ENCODE results near the gene FNIP2.

Gene FNIP2

GRCh38 chr4:158724637-158725036 is 44.2 kb upstream of the FNIP2 start:
- peak overlapping the region; percentile 82; the same call in 1 of the 2 replicates for H3K9ac ChIP-seq
- H2AFZ ChIP-seq (ENCODE audit: low read depth), result peak overlapping the region; percentile 97
- peaks cover 28% of the 10 kb centered on the region for H3K79me2 ChIP-seq (ENCODE audit: insufficient read depth, low read depth)
- peak overlapping the region; percentile 93 for H3K4me2 ChIP-seq
- H3K4me3 ChIP-seq (IDR thresholded peaks at IDR 0.05; ENCODE audit: insufficient read depth, low read depth, low read length), result no peak overlapping the region
- H3K36me3 ChIP-seq (ENCODE audit: insufficient read depth), result no peaks in the 10 kb centered on the region
- peak overlapping the region; percentile 97 for H3K27ac ChIP-seq
- TF ChIP-seq, protein P1, sequence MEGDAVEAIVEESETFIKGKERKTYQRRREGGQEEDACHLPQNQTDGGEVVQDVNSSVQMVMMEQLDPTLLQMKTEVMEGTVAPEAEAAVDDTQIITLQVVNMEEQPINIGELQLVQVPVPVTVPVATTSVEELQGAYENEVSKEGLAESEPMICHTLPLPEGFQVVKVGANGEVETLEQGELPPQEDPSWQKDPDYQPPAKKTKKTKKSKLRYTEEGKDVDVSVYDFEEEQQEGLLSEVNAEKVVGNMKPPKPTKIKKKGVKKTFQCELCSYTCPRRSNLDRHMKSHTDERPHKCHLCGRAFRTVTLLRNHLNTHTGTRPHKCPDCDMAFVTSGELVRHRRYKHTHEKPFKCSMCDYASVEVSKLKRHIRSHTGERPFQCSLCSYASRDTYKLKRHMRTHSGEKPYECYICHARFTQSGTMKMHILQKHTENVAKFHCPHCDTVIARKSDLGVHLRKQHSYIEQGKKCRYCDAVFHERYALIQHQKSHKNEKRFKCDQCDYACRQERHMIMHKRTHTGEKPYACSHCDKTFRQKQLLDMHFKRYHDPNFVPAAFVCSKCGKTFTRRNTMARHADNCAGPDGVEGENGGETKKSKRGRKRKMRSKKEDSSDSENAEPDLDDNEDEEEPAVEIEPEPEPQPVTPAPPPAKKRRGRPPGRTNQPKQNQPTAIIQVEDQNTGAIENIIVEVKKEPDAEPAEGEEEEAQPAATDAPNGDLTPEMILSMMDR (conservative IDR thresholded peaks at IDR 0.05; ENCODE audit: low read depth, low read length), result no peak
- H3K4me1 ChIP-seq (ENCODE audit: low read depth, poor library complexity, severe bottlenecking), result peaks cover 17% of the 10 kb centered on the region
- no peaks in the 10 kb centered on the region for H4K20me1 ChIP-seq (ENCODE audit: insufficient read depth)
- H3K27me3 ChIP-seq (ENCODE audit: insufficient read depth, low read depth), result no peaks in the 10 kb centered on the region

GRCh38 chr4:158726633-158727032 is 42.2 kb upstream of the FNIP2 start:
- peaks cover 17% of the 10 kb centered on the region for H3K4me1 ChIP-seq (ENCODE audit: low read depth, poor library complexity, severe bottlenecking)
- no peak overlapping the region for H3K4me2 ChIP-seq
- no peak overlapping the region for H3K9ac ChIP-seq
- H3K27ac ChIP-seq, result no peak overlapping the region
- peaks cover 15% of the 10 kb centered on the region for H3K79me2 ChIP-seq (ENCODE audit: insufficient read depth, low read depth)
- no peaks in the 10 kb centered on the region for H3K36me3 ChIP-seq (ENCODE audit: insufficient read depth)
- H3K27me3 ChIP-seq (ENCODE audit: insufficient read depth, low read depth), result no peaks in the 10 kb centered on the region
- TF ChIP-seq, protein P1 (conservative IDR thresholded peaks at IDR 0.05; ENCODE audit: low read depth, low read length), result no peak
- no peak overlapping the region for H2AFZ ChIP-seq (ENCODE audit: low read depth)
- H4K20me1 ChIP-seq (ENCODE audit: insufficient read depth), result no peaks in the 10 kb centered on the region
- H3K4me3 ChIP-seq (IDR thresholded peaks at IDR 0.05; ENCODE audit: insufficient read depth, low read depth, low read length), result no peak overlapping the region

GRCh38 chr4:158728236-158728635 is 40.6 kb upstream of the FNIP2 start:
- Histone ChIP-seq H3K36me3 (ENCODE audit: insufficient read depth) (no peaks in the 10 kb centered on the region), H3K4me3 (IDR thresholded peaks at IDR 0.05; ENCODE audit: insufficient read depth, low read depth, low read length) (no peak overlapping the region), H3K4me1 (ENCODE audit: low read depth, poor library complexity, severe bottlenecking) (peaks cover 9% of the 10 kb centered on the region), H3K79me2 (ENCODE audit: insufficient read depth, low read depth) (no peaks in the 10 kb centered on the region), H2AFZ (ENCODE audit: low read depth) (no peak overlapping the region), H4K20me1 (ENCODE audit: insufficient read depth) (no peaks in the 10 kb centered on the region), H3K9ac (no peak overlapping the region), H3K27ac (no peak overlapping the region), H3K27me3 (ENCODE audit: insufficient read depth, low read depth) (no peaks in the 10 kb centered on the region), H3K4me2 (no peak overlapping the region)
- TF ChIP-seq, protein P1 (conservative IDR thresholded peaks at IDR 0.05; ENCODE audit: low read depth, low read length), result no peak

GRCh38 chr4:158729716-158730559 is 38.9 kb upstream of the FNIP2 start:
- Histone ChIP-seq H3K79me2 (ENCODE audit: insufficient read depth, low read depth) (no peaks in the 10 kb centered on the region), H3K36me3 (ENCODE audit: insufficient read depth) (no peaks in the 10 kb centered on the region), H3K9ac (no peak overlapping the region), H3K4me2 (no peak overlapping the region), H3K4me1 (ENCODE audit: low read depth, poor library complexity, severe bottlenecking) (peaks cover 1% of the 10 kb centered on the region), H3K27ac (no peak overlapping the region), H4K20me1 (ENCODE audit: insufficient read depth) (no peaks in the 10 kb centered on the region), H3K27me3 (ENCODE audit: insufficient read depth, low read depth) (no peaks in the 10 kb centered on the region), H2AFZ (ENCODE audit: low read depth) (no peak overlapping the region), H3K4me3 (IDR thresholded peaks at IDR 0.05; ENCODE audit: insufficient read depth, low read depth, low read length) (no peak overlapping the region)
- TF ChIP-seq, protein P1 (conservative IDR thresholded peaks at IDR 0.05; ENCODE audit: low read depth, low read length), result peak; percentile 77

Measured in KMS-11 (cell line).